ENCODE results near the gene NT5E. TPM values are rescaled to one million over a fixed set of nuclear protein-coding genes. Genes with fewer than 3 reads are reported as not detected.
A peak's percentile ranks its signal among the peaks of the same experiment; 100 is the strongest.

The NT5E gene
- total and polyA plus RNA-seq, 2 of the 13 experiments (the other 11 are each of a cell fraction or from before 2014, with no cell fraction given): 9.5 to 33.0 TPM

- no peak for TF ChIP-seq SATB2 (CRISPR knock-in tag; IDR thresholded peaks at IDR 0.05)
- TF ChIP-seq FOXA3 (CRISPR knock-in tag; IDR thresholded peaks at IDR 0.05): peak; percentile 83
- peak; percentile 32; the same call in 1 of the 2 replicates for TF ChIP-seq ZNF772 (CRISPR knock-in tag; IDR thresholded peaks at IDR 0.05)
- peak; percentile 32; the same call in 1 of the 2 replicates for TF ChIP-seq KMT2A (CRISPR knock-in tag; IDR thresholded peaks at IDR 0.05)
- no peak for TF ChIP-seq FOXP1 (IDR thresholded peaks at IDR 0.05)
- peak; percentile 95 for TF ChIP-seq FOXP1 (CRISPR knock-in tag; IDR thresholded peaks at IDR 0.05)
- TF ChIP-seq CREB1 (IDR thresholded peaks at IDR 0.05): no peak
- peak; percentile 38; the same call in 1 of the 2 replicates for TF ChIP-seq CREB1 (CRISPR knock-in tag; IDR thresholded peaks at IDR 0.05)
- TF ChIP-seq DRAP1 (CRISPR knock-in tag; IDR thresholded peaks at IDR 0.05): 0 out of 2 replicates have a peak, but pooled peaks have one; percentile 34
- TF ChIP-seq TRAFD1 (CRISPR knock-in tag; IDR thresholded peaks at IDR 0.05; ENCODE audit: borderline replicate concordance): no peak
- 0 out of 2 replicates have a peak, but pooled peaks have one; percentile 29 for TF ChIP-seq ZNF614 (CRISPR knock-in tag; IDR thresholded peaks at IDR 0.05; ENCODE audit: borderline replicate concordance)
- no peak for TF ChIP-seq KLF12 (CRISPR knock-in tag; IDR thresholded peaks at IDR 0.05; ENCODE audit: borderline replicate concordance)
- peak; percentile 32; the same call in 1 of the 2 replicates for TF ChIP-seq POLR2AphosphoS5 (IDR thresholded peaks at IDR 0.05; ENCODE audit: low read depth, low read length)
- TF ChIP-seq ZNF30 (CRISPR knock-in tag; IDR thresholded peaks at IDR 0.05): no peak
- peak; percentile 60 for TF ChIP-seq IKZF5 (CRISPR knock-in tag; IDR thresholded peaks at IDR 0.05)
- no peak for TF ChIP-seq ZNF773 (CRISPR knock-in tag; IDR thresholded peaks at IDR 0.05; ENCODE audit: borderline replicate concordance)
- TF ChIP-seq FOXJ3 (CRISPR knock-in tag; IDR thresholded peaks at IDR 0.05; ENCODE audit: borderline replicate concordance): peak; percentile 54; the same call in 1 of the 2 replicates
- TF ChIP-seq YEATS4 (CRISPR knock-in tag; IDR thresholded peaks at IDR 0.05; ENCODE audit: borderline replicate concordance): no peak
- TF ChIP-seq ZNF609 (CRISPR knock-in tag; IDR thresholded peaks at IDR 0.05; ENCODE audit: borderline replicate concordance): peak; percentile 63; the same call in 1 of the 2 replicates
- TF ChIP-seq PAWR (CRISPR knock-in tag; IDR thresholded peaks at IDR 0.05; ENCODE audit: borderline replicate concordance): no peak
- TF ChIP-seq NCOR1 (IDR thresholded peaks at IDR 0.05; ENCODE audit: borderline replicate concordance, low read length): peak; percentile 3; the same call in 1 of the 2 replicates
- no peak for TF ChIP-seq ZNF720 (CRISPR knock-in tag; IDR thresholded peaks at IDR 0.05)
- TF ChIP-seq ZNF782 (CRISPR knock-in tag; IDR thresholded peaks at IDR 0.05; ENCODE audit: borderline replicate concordance): peak; percentile 37; the same call in 1 of the 2 replicates
Observed at GRCh38 chr6:85451565-85452306, 1.9 kb downstream of the NT5E start (continued).

Measured in HepG2 (cell line).